ENCODE results near the gene ABCB6.

DNA sequence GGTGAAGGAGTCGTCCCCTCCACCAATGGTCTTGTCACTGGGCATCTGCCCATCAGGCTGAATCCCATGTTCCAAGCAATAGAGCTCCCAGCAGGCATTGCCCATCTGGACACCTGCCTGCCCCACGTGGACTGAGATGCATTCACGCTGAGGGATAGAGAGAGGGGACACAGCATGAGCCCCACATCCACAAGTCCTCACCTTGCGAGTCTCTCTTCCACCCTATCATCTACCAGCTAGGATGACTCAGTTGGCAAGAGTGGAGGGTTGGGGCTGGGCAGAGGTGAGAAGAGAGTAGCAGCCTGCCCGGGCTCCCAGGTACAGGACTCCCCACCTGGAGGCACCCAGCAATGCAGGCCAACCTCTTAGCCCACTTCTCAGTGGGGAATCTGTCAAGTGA, 33.3 kb upstream of the ABCB6 start:
- TF ChIP-seq EZH2 (IDR thresholded peaks at IDR 0.05; ENCODE audit: low read length, unreplicated experiment) (no peak), EZH2phosphoT487 (IDR thresholded peaks at IDR 0.05; ENCODE audit: borderline replicate concordance, low read length) (no peak)
- TF ChIP-seq, protein P1, sequence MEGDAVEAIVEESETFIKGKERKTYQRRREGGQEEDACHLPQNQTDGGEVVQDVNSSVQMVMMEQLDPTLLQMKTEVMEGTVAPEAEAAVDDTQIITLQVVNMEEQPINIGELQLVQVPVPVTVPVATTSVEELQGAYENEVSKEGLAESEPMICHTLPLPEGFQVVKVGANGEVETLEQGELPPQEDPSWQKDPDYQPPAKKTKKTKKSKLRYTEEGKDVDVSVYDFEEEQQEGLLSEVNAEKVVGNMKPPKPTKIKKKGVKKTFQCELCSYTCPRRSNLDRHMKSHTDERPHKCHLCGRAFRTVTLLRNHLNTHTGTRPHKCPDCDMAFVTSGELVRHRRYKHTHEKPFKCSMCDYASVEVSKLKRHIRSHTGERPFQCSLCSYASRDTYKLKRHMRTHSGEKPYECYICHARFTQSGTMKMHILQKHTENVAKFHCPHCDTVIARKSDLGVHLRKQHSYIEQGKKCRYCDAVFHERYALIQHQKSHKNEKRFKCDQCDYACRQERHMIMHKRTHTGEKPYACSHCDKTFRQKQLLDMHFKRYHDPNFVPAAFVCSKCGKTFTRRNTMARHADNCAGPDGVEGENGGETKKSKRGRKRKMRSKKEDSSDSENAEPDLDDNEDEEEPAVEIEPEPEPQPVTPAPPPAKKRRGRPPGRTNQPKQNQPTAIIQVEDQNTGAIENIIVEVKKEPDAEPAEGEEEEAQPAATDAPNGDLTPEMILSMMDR (conservative IDR thresholded peaks at IDR 0.05; ENCODE audit: low read depth, low read length), result no peak
